ENCODE results near the gene RHBDD1.

The RHBDD1 gene

GRCh38 chr2:226985583-226985946 is 149.7 kb downstream of the RHBDD1 start:
- Histone ChIP-seq H3K4me1 (ENCODE audit: control insufficient read depth, low read length) (peaks cover 23% of the 10 kb centered on the region), H3K36me3 (ENCODE audit: control insufficient read depth, low read length) (no peaks in the 10 kb centered on the region), H3F3A (ENCODE audit: control insufficient read depth, insufficient read depth) (no peaks in the 10 kb centered on the region), H3K27ac (ENCODE audit: low read depth, low read length) (no peak overlapping the region), H3K79me2 (ENCODE audit: control insufficient read depth, low read length) (0 out of 2 replicates have a peak, but pooled peaks cover 4% of the 10 kb centered on the region), H3K9me2 (replicated peaks; ENCODE audit: control insufficient read depth, low read length) (no peaks in the 10 kb centered on the region), H4K20me1 (ENCODE audit: control insufficient read depth, insufficient read depth, low read depth, low read length) (no peaks in the 10 kb centered on the region), H3K9me3 (ENCODE audit: control insufficient read depth, insufficient read depth, low read length) (no peaks in the 10 kb centered on the region), H3K27me3 (ENCODE audit: control insufficient read depth, low read length) (no peaks in the 10 kb centered on the region), H3K4me3 (ENCODE audit: low read length) (no peak overlapping the region), H3K4me2 (ENCODE audit: low read length) (no peak overlapping the region)
- TF ChIP-seq CTCF (IDR thresholded peaks at IDR 0.05; ENCODE audit: low read depth, low read length, poor library complexity, severe bottlenecking) (peak; percentile 8), EZH2phosphoT487 (IDR thresholded peaks at IDR 0.05; ENCODE audit: borderline replicate concordance, low read length) (no peak)

- Histone ChIP-seq H3K27ac (ENCODE audit: low read depth, low read length) (no peak overlapping the region), H3K9me2 (replicated peaks; ENCODE audit: control insufficient read depth, low read length) (no peaks in the 10 kb centered on the region), H3K9me3 (ENCODE audit: control insufficient read depth, insufficient read depth, low read length) (no peaks in the 10 kb centered on the region), H4K20me1 (ENCODE audit: control insufficient read depth, insufficient read depth, low read depth, low read length) (no peaks in the 10 kb centered on the region), H3K4me2 (ENCODE audit: low read length) (no peak overlapping the region), H3K4me3 (ENCODE audit: low read length) (no peak overlapping the region), H3F3A (ENCODE audit: control insufficient read depth, insufficient read depth) (no peaks in the 10 kb centered on the region), H3K79me2 (ENCODE audit: control insufficient read depth, low read length) (no peaks in the 10 kb centered on the region), H3K36me3 (ENCODE audit: control insufficient read depth, low read length) (peaks cover 5% of the 10 kb centered on the region; the same call in 1 of the 2 replicates), H3K27me3 (ENCODE audit: control insufficient read depth, low read length) (no peaks in the 10 kb centered on the region), H3K4me1 (ENCODE audit: control insufficient read depth, low read length) (no peaks in the 10 kb centered on the region)
- TF ChIP-seq CTCF (IDR thresholded peaks at IDR 0.05; ENCODE audit: low read depth, low read length, poor library complexity, severe bottlenecking) (no peak), EZH2phosphoT487 (IDR thresholded peaks at IDR 0.05; ENCODE audit: borderline replicate concordance, low read length) (no peak)
These were observed 155.8 kb downstream of the RHBDD1 start for GRCh38 chr2:226991663-226992062.

- Histone ChIP-seq H3K9me2 (replicated peaks; ENCODE audit: control insufficient read depth, low read length) (no peaks in the 10 kb centered on the region), H3F3A (ENCODE audit: control insufficient read depth, insufficient read depth) (no peaks in the 10 kb centered on the region), H3K9me3 (ENCODE audit: control insufficient read depth, insufficient read depth, low read length) (no peaks in the 10 kb centered on the region), H3K4me2 (ENCODE audit: low read length) (no peak overlapping the region), H3K79me2 (ENCODE audit: control insufficient read depth, low read length) (no peaks in the 10 kb centered on the region), H3K27me3 (ENCODE audit: control insufficient read depth, low read length) (no peaks in the 10 kb centered on the region), H3K4me3 (ENCODE audit: low read length) (no peak overlapping the region), H3K4me1 (ENCODE audit: control insufficient read depth, low read length) (no peaks in the 10 kb centered on the region), H4K20me1 (ENCODE audit: control insufficient read depth, insufficient read depth, low read depth, low read length) (no peaks in the 10 kb centered on the region), H3K27ac (ENCODE audit: low read depth, low read length) (no peak overlapping the region), H3K36me3 (ENCODE audit: control insufficient read depth, low read length) (peaks cover 5% of the 10 kb centered on the region; the same call in 1 of the 2 replicates)
- TF ChIP-seq CTCF (IDR thresholded peaks at IDR 0.05; ENCODE audit: low read depth, low read length, poor library complexity, severe bottlenecking) (no peak), EZH2phosphoT487 (IDR thresholded peaks at IDR 0.05; ENCODE audit: borderline replicate concordance, low read length) (no peak)
These were observed 157.3 kb downstream of the RHBDD1 start for GRCh38 chr2:226993171-226993570.
